GM21390 (cell line): ENCODE data around the gene LMAN2L.

Experiments used
- ATAC-seq: cut with Tn5 transposase; IDR thresholded peaks from one replicate; pipeline ENCODE4 v1.9.1; 2021; ENCODE audit not compliant: unreplicated experiment

Gene LMAN2L

DNA sequence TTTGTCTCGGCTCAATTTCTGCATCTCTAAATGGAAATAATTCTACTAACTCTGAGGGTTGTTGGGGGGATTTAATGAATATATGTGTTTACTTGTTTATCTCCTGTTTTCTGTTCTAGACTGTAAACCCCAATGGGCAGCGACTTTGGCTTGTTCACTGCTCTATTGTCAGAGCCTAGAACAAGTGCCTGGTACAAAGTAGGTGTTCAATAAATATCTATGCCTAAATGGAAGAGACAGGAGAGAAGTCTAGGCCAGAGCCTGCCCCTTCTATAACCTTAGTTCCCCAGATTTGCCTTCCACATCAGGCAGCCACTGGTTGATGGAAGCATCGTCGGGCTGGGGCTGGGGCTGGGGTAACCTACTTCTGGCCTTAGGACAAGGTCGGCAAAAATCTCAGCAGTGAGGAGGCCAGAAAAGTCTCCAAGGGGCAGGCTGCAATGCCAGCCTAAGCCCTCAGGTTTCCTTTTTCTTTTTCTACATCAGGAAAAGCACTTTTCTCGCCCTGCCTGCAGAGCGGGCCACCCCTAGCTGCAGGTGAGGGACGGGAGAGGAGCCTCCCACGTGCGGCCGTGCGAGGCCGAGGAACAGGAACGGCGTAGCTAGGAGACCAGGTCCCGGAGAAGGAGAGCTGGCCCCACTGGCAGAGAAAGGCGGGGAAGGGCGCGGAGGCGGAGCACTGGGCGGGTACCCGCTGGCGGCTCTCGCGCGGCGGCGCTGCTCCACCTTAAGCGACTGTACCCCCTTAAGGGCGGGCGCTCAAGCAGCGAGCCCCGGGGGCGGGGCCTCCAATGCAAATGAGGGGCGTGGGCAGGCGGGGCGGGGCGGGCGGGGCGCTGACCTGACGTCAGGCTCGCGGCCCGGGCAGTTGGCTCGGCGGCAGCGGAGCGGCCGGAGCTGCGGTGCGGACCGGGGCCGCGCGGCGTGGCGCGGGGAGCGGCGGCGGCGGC is 20.4 kb upstream of the LMAN2L start, which contains the start of gene CNNM4:
Gene CNNM4 (plus strand): TSS at position 867 of the 950 bp plus-strand sequence. CDS start 98 bp downstream, outside the sequence.
- ATAC-seq, result peak; percentile 86

DNA sequence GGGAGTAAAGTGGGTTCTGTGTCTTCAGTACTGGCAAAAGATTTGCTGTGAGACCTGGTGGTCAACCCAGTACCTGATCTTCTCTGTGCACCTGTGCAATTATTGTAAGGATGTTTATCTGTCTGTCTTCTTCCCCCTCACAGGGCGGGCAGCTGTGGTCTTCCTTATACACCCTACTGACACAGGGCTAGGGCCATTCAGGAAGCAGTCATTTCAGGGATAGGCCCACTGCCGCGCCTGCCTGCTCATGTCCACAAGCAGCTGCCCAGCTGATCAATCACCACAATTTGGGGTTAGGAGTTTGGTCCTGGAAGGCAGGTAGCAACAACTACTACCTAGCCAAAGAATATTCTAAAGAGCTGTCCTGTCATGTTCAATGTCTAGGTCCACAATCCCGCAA is 19.7 kb upstream of the LMAN2L start:
- no peak for ATAC-seq

DNA sequence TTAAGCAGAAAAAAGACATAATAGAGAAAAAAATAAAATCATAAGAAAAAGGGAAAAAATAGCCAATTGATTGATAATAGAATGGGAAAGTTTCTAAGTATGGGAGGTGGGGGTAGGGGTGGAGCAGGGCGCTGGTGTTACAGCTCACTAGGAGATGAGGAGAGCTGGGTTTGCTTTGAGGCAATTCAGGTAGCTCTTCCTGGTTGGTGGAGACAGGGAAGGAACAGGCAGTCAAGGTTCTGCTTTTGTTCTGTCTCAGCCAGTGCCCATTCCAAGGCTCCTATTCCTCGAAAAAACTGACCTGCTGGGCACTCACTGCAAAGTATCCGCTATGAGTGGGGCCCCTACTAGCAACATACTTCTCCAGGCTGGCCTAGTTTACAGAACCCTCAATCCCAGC is 19.1 kb upstream of the LMAN2L start:
- ATAC-seq, result no peak

DNA sequence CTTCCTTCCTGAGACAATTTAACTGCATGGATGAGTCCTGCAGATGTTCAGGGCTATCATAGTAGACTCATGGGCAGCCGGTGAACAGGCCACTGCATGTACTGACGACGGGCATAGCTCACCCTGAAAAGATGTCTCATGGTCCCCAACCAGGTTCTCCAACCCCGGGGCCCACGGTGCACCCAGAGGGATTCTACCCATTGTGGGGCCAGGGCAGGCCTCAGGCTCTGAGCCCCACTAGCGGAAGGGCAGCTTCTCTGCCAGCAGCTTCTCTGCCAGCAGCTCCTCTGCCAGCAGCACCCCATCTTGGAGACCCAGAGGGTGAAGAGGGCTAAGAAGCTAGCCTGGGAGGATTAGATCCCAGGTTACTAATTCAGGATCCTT is 17.6 kb upstream of the LMAN2L start:
- no peak for ATAC-seq

DNA sequence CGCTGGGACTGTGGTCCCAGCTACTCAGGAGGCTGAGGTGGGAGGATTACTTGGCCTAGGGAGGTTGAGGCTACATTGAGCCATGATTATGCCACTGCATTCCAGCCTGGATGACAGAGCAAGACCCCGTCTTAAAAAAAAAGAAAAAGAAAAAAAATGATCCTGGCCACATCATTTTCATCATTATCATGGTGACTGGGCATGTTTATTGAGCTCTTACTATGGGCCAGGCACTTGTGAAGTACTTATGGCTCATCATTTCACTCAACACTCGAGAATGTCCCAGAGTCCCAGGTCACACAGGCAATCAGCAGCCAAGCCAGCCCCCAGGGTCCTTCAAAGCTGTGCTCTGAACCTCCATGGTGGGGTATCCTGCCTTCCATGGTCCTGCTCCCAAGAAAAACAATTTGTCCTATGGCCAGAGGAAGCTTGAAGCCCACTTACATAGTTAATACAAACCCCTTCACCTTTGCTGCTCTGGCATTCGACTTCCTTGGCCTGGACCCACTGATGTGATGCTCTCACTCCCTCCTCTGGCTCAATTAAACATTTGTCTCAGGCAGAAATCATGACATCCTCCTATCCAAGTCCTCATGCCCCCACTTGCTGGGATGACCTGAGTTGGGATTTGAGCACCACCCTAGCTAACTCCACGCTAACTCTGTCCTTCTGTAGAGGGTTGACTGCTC is 17.1 kb upstream of the LMAN2L start:
- no peak for ATAC-seq

DNA sequence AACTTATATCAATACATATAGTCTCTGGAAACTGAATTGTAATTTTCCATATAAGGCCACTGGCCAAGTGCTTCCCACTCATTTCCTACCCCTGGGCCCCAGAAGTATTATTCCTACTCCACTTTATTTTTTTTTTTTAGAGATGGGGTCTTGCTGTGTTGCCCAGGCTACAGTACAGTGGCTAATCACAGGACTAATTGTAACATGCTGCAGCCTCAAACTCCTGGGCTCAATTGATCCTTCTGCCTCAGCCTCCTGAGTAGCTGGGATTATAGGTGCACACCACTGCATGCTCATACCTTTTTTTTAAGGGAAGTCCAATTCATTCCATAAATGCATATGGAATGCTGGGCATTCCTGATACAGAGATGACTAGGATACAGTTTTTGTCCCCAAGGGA is 14.5 kb upstream of the LMAN2L start:
- no peak for ATAC-seq

DNA sequence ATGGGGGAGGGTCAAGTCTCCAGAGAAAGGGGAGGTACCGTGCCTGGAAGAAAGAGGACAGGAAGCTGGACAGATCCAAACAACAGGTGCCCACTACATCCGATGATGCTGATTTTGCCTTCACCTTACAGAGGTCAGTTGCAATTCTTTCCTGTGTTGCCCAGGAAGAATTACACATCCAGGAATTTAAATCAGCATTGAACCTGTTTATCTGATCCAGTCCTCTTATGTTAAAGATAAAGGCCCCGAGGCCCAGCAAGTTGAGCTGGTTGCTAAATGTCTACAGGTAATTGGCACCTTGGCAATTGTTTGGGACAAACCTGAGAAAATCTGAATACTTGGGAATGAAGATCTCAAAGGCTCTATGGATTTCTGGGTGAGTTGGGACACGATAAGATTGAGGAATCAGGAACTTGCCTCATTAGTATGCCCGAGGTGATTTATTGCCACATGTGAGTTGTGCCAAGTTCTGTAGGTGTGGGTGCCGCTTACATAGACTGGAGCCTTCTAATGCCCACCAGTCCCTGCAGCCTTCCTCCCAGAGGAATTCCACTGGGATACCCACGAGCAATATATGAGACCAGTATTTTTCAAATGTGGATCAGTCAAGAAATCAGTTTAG is 13.9 kb upstream of the LMAN2L start:
- ATAC-seq, result no peak

DNA sequence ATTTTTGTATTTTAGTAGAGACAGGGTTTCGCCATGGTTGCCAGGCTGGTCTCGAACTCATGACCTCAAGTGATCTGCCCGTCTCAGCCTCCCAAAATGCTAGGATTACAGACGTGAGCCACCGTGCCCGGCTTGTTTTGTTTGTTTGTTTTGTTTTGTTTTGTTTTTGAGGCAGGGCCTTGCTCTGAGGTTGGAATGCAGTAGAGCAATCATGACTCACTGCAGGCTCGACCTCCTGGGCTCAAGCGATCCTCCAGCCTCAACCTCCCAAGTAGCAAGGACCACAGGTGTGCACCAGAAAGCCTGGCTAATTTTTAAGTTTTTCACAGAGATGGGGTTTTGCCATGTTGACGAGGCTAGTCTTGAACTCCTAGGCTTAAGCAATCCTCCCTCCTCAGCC is 11.9 kb upstream of the LMAN2L start:
- ATAC-seq, result no peak

DNA sequence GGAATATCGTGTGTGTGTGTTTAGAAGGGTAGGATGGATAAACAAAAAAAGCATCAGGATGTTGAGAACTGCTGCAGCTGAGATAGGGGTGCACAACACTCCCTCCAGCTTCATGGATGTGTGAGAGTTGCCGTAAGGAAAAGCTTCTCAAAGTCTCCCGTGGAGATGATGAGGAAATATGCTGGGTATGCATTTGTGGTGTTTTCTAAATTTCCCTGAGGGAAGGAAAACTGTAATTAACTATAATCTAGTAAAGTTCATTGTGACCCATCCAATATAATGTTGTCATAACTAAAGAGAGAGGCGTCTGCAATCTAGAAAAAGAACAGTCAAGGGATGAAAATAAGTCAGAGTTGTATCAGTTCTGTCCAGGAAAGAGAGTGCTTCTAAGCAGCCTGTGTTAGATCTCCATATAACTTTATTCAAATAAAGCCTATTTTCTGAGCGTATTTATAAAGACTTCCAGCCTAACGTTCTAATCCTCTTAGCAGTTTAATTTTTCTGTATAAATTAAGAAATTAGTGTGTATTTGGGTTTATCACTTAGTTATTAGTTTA is 7.3 kb upstream of the LMAN2L start:
- ATAC-seq, result no peak

DNA sequence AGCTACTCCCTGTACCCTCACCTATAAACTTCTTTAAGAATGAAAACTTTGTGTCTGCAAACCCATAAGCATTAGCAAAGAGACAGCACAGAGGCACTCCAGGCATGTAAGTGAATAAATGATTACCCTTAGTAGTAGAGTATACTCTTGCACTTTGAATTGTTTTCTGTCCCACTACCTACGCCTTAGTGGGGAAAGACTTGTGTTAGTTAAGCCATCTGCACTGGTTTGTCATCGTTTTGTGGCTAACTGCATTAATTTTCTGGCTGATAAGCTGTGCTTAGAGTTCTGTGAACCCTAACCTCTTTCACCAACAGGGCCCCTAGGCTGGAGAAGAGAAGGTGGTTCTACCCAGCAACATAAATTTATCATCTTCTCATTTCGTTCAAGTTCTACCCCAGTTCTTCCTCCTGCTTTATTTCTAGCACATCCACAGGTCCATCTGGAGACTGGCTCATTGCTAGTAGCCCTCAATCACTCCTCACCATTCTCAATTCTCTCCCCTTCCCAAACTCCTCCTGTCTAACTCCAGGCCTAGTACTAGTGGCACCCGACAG is 710 bp downstream of the LMAN2L start:
- ATAC-seq, result no peak

DNA sequence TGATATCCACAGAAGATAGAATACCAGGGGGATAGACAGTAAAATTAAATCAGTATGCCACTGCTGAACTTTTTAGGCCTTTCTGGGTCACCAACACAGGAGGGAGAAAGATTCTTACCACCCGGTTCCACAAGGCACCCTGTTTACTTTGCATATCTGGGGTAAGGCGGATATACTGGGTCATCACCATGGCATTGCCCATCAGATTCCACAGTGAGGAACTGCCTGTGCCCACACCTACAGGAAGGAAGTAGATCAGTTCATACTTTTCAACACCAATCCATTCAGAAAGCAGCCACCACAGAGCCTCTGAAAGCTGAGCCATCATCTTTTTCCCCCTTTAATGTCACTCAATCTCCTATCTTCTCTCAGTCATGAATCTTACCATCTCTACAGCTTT is 2.0 kb downstream of the LMAN2L start:
- ATAC-seq, result no peak

DNA sequence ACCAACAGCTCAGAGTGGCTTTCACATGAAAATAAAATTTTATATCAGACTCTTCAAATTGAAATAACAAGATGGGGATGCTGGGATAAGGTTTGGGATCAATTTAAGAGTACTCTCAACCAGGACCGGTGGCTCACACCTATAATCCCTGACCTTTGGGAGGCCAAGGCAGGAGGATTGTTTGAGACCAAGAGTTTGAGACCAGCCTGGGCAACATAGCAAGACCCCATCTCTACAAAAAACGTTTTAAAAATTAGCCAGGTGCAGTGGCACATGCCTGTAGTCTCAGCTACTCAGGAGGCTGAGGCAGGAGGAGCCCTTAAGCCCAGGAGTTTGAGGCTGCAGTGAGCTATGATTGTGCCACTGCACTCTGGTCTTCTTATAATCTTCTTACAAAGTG is 2.6 kb downstream of the LMAN2L start:
- no peak for ATAC-seq

DNA sequence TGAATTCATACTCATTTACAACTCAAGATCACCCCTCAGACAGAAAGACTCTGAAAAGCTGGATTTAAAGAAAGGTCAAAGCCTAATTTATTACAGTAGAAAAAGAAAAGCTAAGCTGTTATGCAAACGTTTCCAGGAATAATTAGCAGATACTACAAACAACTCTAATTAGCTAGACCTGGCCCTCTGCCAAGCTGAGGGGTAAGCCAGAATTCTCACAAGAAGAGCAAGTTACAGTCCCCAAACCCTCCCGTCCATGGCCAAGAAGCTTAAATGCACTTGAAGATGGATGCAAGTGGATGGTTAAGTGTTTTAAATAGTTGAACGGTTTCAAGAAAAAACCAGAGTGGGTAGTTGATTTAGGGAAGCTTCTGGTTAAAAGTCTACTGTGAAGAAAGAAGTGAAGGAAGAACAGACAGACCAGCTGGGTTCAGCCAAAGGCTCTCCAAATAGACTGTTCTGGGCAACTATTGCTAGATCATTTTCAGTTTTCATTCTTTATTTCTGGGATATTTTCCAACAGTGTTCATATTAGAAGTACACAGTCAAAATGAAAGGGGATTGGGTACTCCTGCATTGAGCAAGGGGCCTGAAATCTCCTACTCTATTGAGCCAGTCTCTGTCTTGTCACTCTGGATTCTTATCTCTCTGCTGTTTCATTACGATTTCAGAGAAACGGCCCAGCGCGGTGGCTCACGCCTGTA is 4.8 kb downstream of the LMAN2L start:
- no peak for ATAC-seq

DNA sequence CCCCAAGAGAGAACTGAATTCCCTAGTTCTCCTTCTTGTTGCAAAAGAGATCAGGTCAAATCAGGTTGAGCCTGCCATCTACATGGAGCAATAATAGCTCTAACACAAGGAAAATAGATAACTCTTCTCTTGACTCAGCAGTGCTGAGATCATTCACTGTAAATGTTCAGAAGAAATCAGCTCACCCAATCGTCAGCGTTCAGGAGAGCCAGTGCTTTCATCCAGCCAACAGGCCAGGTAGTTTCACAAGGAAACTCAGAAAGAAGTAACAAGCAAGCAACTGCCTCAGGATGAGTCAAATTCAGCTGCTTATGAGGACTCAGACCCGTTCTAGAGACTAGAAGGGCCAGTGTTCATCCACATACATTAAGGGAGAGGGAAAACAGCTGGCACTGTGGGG is 5.9 kb downstream of the LMAN2L start:
- ATAC-seq, result no peak

DNA sequence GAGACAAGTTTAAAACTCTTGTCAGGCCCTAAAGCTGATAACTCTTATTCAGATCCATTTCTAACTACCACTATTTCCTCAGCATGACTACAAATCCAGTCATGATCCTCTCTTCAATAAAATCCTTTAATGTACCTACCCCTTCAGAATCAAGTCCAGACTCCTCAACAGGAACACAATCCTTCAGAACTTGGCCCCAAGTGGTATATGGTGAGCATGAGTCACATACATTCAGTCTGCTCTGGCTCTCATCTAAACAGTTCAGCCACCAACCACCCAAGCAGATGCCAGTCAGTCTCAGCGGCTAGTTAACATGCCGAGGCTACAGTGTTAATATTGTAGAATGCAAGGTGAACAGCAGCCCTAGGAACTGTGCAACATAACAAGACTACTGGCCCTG is 9.7 kb downstream of the LMAN2L start:
- ATAC-seq, result no peak

DNA sequence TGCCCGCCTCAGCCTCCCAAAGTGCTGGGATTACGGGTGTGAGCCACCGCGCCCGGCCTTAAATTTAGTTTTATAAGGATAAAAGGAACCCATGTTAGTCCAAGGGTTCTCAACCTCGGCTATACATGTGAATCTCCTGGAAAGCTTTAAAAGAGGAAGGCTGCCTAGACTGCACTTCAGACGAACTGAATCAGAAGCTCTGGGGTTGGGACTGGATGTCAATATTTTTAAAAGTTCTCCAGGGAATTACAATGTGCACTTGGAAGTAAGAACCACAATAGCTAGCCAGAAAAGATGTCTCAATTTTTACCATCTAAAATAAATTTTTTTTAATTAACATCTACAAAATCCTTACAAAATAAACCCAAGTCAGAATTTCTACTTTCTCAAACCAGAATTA is 10.1 kb downstream of the LMAN2L start:
- ATAC-seq, result no peak

DNA sequence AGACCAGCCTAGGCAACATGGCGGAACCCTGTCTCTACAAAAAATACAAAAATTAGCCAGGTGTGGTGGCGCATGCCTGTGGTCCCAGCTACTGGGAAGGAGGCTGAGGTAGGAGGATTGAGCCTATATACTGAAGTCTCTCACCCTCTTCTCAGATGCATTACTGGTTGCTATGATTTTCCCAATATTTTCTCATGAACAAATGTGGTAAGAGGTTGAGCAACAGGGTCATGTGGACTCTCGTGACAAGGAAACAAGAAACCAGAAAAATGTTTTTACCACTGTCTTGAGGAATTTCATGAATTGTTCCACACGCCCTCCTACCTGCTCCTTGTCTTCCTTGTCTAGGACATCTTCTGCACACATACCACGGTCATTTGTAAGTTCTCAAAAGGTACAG is 12.4 kb downstream of the LMAN2L start:
- ATAC-seq, result no peak

DNA sequence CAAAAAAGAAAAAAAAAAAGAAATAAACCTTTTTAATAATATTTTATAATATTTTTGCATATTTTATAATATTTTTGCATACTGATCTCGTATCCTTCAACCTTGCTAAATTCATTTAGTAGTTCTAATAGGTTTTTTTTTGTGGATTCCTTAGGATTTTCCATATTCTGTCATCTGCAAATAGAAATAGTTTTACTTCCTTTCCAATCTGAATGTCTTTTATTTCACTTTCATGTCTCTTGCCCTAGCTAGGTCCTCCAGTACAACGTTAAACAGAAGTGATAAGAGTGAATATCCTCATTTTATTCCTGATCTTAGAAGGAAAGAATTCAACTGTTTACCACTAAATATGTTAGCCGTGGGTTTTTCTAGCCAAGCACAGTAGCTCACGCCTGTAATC is 13.7 kb downstream of the LMAN2L start:
- ATAC-seq, result no peak

DNA sequence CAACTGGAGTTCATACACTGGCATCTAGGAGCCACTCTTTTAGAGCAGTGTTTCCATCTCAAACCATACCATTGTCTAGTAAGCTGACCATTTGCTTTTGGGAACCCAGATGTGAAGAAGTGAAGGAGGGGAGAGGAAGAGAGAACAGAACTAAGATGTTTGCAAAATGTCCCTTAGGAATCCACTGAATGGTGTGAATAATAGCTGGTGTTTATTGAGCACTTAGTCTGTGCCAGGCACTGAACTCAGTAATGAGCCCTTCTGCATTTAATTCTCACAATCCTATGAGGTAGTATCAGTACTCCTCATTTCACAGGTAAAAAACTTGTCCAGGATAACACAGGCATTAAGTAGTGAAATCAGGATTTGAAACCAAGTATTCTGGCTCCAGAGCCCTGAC is 23.5 kb downstream of the LMAN2L start:
- ATAC-seq, result no peak

DNA sequence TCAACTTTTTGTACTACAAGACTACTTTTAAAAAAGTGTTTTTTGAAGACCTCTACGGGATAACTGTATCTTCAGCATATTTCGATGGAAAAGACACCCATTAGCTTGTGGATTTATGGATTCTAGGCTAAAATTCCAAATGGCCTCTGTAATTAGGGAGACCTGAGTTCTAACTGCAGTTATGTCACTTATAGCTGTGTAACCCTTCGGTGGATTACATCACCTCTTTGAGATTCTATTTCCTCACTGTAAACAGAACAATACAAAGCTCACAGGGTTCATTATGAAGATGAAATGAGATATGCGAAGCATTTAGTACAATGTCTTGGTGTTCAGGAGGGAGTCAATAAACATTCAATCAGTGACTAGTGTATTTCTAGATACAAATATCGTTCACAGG is 24.2 kb downstream of the LMAN2L start:
- ATAC-seq, result no peak

DNA sequence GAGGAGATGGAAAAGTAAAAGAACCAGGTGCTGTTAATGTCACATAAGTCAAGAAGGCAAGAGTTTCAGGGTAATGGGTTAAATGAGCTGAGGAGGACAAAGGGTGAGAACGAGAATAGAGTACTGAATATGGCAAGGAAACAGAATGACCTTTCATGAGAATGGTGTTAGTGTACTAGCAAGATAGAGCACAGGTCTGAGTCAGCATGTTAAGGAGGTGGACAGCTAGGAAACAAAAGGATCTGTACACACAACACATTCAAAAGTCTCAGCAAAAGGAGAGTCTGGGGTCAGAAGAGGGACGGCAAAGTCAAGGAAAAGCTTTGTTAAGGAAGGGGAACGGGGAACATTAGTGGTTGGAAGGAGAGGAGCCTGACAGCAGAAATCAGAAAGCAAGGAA is 28.9 kb downstream of the LMAN2L start:
- ATAC-seq, result no peak
